ENCODE data around the gene IL6ST. TPM values are rescaled to one million over a fixed set of nuclear protein-coding genes. Genes with fewer than 3 reads are reported as not detected.

IL6ST gene
- total RNA-seq: 64.1 and 72.5 TPM in 2 replicates

DNA sequence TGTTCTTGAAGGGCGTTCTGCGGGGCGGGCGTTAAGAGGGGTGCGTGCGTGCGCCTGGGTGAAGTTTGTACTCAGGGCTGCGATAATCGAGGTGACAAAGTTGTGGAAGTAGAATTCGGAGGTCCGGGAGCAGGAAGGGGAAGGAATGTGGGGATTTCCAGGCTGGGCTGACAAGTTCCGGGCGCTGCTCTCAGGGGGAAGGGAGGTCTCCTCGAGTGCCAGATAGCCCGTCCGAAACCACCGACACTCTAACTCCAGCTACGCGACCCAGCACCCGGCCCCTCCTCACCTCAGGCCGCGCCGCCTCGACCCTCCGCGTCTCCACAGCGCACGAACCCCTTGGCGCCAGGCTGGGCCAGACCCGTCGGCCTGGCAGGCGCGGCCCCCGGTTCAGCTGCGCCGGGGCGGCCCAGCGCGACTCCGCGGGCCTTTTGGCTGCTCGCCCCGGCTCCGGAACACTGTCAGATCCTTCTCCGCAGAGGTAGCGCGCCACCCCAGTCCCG, at the start of gene IL6ST:
Gene IL6ST (minus strand): TSS at position 469 of the 503 bp plus-strand sequence. CDS start 18,685 bp downstream, outside the sequence.

Other genes starting within 250 kb of the IL6ST start
- gene IL31RA, start 143.6 kb downstream of the IL6ST start, total RNA-seq: 0.38 and 1.1 TPM in 2 replicates
- gene ANKRD55, start 238.4 kb upstream of the IL6ST start, total RNA-seq: not detected in 2 replicates

Measured in mesangial cell (primary cell).